ENCODE measurements around the gene KCNH4.
"Not testable (repeated sequence)": the region's sequence is repeated elsewhere in the genome, so short reads cannot be mapped to it uniquely, and the experiment has no call there.

Gene KCNH4

DNA sequence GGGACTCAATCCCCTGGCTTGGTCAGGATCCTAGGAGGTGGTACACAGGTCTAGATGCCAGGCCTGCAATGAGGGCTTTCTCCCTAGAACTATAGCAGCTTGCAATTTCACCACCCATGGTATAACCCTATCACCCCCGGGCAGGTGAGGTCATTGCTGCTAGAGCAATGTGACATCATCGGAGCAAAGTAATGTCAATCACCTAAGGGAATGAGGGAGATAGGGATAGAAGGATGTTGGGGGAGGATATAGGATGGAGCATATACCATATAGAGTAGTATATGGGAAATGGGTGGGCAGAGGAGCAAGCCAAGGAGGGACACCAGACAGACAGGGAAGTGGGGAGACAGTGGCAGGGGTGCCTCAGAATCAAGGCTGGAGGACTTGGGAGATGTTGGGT is 3.3 kb downstream of the KCNH4 start:
- DNase-seq = no peak

DNA sequence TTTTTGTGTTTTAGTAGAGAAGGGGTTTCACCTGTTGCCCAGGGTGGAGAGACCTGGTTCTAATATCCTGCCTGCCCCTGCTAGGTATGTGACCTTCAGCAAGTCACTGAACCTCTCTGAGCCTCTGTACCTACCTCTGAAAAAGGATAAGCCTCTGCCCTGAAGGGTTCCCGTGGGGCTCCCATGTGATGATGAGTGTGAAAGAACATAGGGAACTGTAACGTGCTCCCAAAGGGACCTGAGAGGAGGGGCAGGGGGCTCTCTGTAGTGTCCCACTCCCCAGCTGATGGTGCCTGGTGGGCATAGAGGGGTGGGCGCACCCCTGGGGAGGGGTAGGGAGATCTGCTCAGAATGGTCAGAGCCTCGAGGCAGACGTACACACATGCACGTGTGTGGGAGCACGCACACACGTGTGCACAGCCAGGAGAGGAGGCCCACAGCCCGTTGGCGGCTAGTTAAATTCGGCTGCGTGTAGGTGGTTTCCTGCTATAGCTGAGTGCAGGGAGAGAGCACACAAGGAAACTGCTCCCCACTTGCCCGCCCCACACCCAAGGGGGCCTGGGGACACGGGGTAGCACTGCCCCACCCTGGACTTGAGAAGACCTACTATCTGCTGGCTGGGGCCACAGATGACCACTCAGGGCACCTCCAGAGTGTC is 6.7 kb downstream of the KCNH4 start:
- no peak for DNase-seq

DNA sequence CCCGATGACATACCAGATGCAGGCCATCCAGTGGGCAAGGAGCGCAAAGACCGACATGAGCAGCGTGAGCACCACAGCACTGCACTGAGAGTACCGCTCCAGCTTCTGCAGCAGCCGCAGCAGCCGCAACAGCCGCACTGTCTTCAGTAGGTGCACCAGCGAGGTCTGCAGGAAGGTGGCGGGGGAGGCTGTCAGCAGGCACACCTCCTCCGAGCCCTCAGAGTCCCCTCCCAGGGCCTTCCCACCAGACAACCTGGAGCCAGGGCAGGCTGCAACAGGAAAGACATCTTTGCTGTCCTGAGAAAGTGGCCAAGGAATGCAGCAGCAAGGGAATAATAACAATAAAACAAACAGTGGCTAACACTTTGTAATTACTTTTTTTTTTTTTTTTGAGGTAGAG is 9.1 kb downstream of the KCNH4 start:
- no peak for DNase-seq

DNA sequence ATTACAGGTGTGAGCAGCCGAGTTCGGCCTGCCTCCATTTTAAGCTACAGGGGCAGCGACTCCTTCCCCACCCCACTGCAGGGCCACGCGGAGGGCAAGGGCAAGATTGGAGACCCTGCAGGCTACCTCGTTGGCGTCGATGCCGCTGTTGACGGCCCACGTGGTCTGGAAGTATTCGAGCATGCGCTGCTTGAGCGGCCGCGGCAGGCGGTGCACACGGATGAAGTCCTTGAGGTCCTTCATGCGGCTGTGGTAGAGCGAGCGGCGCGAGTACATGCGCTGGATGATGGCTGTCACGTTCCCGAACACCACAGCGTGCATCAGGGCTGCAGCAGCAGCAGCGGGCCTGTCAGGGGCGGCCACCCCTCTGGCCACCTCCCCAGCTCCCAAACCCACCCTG is 11.6 kb downstream of the KCNH4 start:
- no peak for DNase-seq

DNA sequence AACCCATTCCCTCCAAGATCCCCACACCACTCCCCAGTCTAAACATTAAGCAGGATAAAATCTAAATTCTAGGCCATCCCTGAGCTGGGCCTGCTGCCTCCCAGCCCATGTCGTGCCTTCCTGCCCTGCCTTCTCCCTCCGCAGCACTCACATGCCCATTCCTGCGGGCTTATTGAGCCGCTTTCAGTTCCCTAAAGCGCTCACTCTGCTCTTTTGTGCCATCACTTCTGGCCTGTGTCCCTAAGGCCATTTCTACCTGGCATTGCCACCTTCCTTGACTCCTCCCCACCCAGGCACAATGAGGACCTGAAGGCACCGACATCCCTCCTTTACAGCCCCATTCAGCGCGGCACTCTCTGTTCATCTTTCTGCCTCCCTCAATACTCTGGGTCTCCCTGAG is 13.1 kb downstream of the KCNH4 start:
- no peak for DNase-seq

DNA sequence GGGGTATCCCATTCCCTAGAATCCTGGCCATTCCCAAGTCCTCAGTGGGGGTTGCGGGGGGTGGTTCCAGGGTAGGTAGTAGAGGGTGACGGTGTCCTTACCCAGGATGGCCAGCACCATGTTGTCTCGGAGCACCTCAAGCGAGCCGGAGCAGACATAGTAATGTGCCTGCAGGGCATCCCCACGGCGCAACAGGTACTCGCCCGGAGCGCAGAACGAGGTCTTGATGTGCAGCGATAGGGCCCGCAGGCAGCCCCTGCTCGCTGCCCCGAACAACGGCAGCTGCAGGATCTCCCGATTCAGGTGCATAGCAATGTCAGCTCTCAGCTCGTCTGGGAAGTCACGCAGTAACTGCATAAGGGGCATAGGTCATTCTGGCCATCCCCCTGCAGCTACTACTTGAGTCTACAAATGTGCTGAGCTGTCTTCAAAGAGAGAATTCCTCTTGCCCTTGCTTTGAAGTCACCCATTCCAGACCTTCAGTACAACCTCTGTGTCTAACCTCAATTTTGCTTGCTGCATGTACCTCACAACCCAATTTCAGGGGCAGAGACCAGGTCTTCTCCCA is 14.7 kb downstream of the KCNH4 start:
- DNase-seq = no peak

DNA sequence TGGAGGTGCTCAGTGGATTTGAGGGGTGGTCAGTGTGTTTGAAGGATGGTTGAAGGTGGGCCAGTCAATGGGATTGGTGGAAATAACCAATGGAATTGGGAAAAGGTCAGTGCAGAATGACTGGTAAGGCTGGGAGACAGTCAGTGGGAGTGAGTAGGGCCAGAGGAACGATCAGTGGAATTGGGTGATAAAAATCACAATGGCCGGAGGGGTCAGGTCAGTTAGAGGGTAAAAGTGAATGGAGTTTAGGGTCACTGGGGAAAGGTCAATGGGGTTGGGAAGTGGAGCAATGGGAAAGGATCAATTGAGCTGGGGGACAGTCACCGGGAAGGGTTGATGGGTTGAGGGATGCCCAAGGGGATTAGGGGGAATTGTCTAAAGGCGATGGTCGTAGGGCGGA is 15.2 kb downstream of the KCNH4 start:
- no peak for DNase-seq

DNA sequence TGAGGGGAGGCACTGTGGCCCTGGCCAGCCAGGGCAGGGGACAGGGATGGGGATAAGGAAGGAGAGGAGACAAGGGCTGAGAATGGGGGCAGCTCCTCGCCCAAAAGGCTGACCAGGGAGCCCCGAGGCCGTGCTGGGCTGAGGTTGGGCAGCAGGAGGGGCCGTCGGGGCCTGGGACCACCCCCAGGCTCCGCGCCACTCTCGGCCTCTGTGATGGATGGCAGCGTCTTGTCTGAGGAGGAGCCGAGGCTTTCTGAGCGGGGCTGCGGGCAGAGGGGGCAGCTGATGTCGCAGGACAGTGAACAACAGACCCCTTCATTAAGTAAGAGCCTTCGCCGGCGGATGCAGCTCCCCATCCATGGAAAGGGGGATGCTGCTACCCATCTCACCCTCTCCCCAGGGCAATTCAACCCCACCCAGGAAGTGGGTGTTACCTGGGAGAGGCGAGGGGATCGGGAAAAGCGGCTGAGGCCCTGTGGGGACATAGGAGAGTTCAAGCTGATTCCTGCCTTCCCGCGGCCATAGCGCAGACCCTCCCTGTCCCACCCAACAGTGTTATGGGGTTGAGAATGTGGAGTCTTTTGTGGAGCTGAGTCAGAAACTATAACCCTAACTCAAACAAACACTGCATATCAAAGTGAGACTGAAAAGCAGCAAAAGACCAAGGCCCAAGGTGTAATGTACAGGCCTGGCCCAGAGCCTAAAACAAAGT is 17.1 kb downstream of the KCNH4 start:
- DNase-seq = no peak

DNA sequence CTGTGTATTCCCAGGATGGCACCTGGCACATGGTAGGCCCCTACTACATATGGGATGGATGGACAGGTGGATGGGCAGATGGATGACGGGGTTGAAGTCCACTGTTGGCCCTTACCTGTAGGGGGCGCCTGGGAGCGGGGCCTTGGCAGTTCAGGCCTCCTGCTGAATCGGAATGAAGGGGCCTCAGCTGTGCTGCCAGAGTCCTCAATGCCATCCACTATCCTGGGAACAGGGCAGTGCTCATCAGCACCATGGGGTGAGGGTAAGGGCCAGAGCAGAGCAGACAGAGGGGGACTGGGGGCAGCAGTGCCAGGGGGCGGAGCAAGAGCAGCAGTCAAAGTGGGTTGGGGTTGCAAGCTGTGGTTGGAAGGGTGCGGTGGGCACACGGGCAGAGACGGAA is 17.8 kb downstream of the KCNH4 start:
- DNase-seq = peak; percentile 64

DNA sequence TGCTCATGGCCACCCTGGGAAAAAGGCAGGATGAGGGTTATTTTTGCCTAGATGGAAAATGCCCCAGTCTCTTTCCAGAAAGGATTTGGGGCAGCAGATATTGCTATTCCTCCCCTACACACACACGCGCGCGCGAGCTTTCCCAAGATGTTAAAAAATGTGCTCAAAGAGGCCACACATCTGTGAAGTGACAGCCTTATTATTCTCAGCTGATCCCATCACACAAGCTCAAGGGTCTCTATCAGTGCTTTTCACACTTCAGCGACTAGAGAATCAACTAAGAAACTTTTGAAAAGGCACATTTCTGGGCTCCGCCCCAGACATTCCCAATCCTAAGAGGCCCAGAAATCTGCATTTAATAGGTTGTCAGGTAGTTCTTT is 20.4 kb downstream of the KCNH4 start:
- no peak for DNase-seq

DNA sequence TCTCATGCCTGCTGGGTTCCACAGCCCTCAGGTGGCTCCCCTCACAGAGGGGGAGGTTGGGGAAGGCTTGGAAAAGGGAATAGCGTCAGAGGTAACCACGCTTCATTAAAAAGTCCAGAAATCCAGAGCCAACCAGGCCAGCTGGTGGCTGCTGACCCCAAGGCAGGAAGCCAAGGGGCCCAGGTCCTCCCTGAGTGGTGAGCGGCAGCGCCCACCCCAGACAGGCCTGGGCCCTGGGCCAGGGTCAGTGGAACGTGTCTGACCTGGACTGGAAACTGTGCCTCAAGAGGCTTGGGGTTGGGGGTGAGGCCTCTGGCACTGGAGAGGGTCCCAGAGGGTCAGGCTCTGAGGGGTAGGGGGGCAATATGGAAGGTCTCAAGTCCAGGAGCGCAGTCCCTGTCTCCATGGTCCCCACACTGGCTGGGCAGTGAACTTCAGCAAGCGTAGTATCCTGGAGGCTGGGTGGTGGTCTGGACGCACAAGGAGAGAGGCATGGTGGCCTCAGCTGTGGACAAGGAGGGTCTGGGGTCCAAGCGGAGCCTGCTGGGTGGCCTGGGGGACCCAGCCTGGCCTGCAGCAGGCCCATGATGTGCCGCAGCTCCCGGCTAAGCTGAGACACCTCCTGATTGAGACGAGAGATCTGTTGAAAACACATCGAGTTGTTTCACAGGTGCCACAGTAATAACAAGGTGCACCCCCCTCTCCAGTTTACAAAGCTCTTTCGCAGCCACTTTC is 21.0 kb downstream of the KCNH4 start:
- DNase-seq = no peak

DNA sequence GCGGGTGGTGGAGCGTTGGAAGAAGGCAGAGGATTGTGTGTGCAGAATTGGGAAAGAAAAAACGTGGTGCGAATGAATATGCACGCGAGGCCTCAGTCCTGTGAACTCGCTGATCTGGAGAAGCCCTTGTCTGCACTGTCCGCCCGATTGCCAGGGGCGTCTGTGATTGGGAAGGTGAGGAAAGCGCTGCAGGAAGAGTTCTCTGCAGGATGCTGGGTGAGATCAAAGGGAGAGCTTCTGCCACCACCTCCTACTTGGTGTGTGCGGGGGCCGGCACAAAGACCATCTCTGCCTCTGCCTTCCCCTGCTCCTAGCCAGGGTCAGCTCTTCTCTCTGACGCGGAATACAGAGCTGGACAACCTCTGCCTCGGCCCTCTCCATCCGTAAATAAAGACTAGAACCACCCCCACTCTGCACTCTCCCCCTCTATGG is 25.3 kb downstream of the KCNH4 start:
- DNase-seq = no peak

DNA sequence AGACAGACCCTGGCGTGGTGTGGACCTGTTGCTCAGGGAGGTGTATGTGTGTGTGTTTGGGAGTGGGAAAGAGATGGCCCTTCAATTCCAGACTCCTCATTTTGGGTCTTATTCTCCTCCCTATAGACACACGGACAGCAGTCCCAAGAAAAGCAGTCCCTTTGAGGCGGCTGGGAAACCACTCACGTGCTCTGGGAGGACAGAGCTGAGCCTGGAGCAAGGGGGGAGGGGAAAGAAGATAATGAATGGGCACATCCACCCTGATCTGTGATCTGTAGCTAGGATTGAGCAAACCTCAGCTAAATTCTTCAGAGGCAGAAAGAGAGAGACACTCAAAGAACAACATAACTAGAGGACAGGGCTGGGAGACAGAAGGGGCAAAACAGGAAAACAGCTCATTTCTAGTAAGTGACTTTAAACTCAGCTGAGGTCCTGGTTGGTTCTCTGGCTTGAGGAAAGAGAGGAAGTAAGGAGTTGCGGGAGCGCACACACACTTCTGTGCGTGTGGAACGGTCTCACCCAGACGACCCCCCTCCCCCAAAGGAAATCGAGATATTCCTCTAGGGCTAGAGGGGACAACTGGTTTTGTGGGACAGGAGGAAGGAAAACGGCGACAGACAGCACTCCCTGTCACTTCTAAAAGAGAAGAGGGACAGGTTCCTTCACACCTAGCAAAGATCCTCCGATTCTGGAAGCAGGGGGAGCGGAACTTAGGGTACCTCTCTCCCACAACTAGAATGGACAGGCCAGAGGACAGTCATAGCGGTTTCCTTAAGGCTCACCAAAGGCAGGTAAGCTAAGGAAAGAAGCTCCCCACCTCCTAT is 26.8 kb downstream of the KCNH4 start:
- peak; percentile 60 for DNase-seq

DNA sequence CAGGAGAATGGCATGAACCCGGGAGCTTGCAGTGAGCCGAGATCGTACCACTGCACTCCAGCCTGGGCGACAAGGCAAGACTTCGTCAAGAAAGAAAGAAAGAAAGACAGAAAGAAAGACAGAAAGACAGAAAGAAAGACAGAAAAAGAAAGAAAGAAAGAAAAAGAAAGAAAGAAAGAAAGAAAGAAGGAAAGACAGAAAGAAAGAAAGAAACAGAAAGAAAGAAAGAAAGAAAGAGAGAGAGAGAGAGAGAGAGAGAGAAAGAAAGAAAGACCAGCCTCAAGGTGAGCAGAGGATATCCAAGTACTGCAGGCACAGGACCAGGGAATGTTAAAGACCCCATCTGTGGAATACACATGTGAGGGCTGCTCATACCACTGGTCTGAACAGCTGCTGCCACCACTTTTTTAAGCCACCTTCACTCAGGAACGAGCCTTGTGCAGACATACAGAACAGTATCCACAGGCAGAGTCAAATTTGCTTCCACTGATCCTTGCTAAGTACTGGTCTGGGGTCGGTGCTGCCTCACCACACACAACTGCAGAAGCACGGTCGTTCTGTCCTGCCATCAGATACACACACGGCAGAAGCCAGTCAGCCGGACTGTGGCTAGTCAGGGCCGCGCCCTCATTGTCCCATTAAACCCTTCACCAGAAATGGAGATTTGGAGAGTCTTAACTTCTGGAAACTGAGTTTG is 33.9 kb downstream of the KCNH4 start:
- no peak for DNase-seq

DNA sequence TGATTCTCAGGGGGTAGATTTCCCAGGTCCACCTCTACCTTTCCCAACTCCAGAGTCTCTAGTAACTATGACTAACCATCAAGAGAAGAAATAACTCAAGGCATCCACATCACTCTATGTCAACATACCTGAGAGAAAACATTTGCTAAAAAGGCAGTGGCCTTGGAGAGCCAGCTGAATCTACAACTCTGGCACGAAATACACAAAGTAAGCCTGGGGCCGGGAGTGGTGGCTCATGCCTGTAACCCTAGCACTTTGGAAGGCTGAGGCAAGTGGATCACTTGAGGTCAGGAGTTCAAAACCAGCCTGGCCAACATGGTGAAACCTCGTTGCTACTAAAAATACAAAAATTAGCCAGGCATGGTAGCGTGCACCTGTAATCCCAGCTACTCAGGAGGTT is 37.8 kb downstream of the KCNH4 start:
- DNase-seq = not testable (repeated sequence)

DNA sequence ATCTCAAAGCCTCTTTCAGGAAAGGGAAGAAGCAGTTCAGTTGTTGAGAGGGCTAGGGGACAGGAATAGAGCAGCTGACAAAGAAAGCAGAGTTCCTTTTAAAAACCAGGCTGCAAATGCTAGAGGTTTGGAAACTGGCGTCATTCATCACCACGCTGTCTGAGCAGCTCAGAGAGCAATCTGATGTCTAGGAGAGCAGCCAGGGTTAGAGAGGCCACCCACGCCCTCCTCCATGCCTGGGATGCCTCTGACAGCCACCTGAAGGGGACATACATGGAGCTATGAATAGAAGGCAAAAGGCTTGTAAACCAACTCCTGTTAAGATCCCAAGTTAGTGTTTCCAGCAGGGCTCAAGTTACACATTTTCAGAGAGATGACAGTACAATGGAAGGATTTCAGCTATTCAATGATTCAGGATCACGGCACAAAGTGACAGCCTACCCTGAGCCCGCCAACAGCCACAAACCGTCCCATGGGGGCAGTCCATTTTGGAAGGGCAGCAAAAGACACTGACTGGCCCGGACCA is 38.5 kb downstream of the KCNH4 start:
- no peak for DNase-seq

DNA sequence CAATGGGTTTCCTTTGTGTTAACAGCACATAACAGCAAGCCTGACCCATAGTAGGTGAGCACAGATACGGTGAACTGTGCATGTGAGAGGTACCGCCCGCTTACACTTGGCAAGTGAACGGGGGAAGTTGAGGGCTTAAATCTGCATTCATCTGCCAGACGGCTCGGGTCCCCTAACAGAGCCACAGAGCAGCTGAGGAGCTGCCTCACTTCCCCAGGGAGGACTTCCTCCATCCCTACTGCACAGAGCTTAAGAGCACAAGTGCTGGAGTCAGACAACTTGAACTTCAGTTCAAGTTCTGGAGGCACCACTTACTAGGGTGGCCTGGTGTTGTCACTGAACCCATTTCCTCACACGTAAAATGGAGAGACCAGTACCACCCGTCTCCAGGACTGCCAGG is 39.6 kb downstream of the KCNH4 start:
- DNase-seq = no peak

DNA sequence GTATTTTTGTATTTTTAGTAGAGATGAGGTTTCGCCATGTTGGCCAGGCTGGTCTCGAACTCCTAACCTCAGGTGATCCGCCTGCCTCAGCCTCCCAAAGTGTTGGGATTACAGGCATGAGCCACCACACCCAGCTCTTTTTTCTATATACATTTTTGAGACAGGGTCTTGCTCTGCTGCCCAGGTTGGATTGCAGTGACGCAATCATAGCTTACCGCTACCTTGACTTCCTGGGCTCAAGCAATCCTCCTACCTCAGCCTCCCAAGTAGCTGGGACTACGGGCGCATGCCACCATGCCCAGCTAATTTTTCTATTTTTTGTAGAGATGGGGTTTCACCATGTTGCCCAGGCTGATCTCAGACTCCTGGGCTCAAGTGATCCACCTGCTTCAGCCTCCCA is 40.3 kb downstream of the KCNH4 start:
- DNase-seq = not testable (repeated sequence)

DNA sequence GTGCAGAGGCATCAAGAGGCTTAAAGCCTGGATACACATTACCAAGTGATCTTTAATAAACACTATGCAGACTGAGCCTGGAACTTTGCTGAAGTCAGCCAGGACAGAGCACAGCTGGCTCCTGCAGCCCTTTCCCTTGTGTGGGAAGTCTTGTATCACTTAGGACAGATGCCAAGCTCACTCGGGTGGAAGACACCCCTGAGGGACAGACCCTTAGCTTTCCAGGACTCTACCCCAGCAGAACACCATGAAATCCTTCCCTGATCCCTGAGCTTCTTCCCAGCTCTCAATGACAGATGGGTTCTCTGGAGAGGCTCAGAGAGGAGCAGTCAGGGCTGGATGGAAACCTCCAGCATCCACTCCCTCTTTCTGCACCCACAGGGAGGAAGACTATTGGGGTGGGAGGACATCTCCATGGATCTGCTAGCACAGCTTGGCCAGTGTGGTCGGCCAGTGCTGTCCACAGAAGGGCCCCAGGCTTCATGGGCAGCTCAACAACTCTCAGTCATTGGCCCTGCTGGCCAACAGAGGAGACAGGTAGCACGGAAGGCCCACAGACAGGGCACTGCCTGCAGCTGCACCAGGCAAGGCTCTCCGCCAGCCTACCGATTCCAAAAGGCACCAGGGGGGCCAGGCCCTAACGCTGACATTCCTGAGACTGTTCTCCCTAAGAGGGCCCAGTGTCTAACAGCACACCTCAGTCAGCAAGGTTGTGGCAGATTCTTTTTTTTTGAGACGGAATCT is 42.0 kb downstream of the KCNH4 start:
- DNase-seq = no peak

DNA sequence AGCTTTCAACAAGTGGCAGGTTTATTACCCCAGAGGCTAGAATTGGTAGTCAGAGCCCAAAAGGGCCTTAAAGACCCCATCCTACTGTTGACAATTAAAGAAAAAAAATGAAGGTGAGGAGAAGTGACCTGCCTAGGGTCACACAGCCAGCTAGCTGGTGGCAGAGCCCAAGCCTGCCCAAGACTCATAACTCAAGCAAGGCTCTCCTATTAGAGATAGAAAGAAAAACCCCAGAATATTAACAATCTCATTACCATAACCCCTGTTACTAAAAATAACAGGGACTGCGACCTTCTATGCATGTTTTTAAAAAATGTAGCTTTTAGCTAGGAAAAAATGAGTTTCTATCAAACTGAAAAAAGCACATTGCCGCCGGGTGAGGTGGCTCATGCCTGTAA is 44.3 kb downstream of the KCNH4 start:
- no peak for DNase-seq
